ENCODE measurements around the gene CCN2. TPM values are rescaled to one million over a fixed set of nuclear protein-coding genes. Genes with fewer than 3 reads are reported as not detected.

The CCN2 gene
- total and polyA plus RNA-seq, 2 of the 8 experiments (the other 6 are each of a cell fraction or from before 2014, with no cell fraction given) = 25.0 to 107 TPM

- no peak for DNase-seq (ENCODE audit: low read depth in 1 of 2, low spot score in 2 of 2)
- FAIRE-seq = no peak
- WGBS, 2 experiments (ENCODE audit: extremely low coverage in 1 of 2, insufficient coverage in 1 of 2, insufficient read length in 1 of 2, insufficient replicate concordance in 2 of 2, low coverage in 1 of 2, low lambda C conversion rate in 2 of 2, missing lambda C conversion rate in 1 of 2) = 82% methylated on average over 8 of the region's 8 CpGs; no CpG with 5 or more reads in 1 of the 2 experiments
- TF ChIP-seq KDM4A (IDR thresholded peaks at IDR 0.05; ENCODE audit: low read depth, low read length, severe bottlenecking) (no peak), EP300 (IDR thresholded peaks at IDR 0.05; ENCODE audit: borderline replicate concordance in 1 of 2, low read depth in 2 of 2, low read length in 2 of 2) (no peak), FOSL1 (IDR thresholded peaks at IDR 0.05; ENCODE audit: insufficient read depth, low read depth, low read length) (no peak), BACH1 (IDR thresholded peaks at IDR 0.05; ENCODE audit: low read length) (no peak), NANOG (IDR thresholded peaks at IDR 0.05; ENCODE audit: insufficient read depth, low read depth, low read length, poor library complexity, severe bottlenecking) (no peak)
Observed at GRCh38 chr6:131980791-131981623, 29.8 kb upstream of the CCN2 start.

More at GRCh38 chr6:131980791-131981623, 29.8 kb upstream of the CCN2 start:
- no peak overlapping the region for H3K4me3 ChIP-seq (ENCODE audit: extremely low read depth in 1 of 4, insufficient read depth in 2 of 4, low read depth in 3 of 4, low read length in 4 of 4)
- no peak overlapping the region for H4K91ac ChIP-seq (replicated peaks; ENCODE audit: insufficient read length, low read length)
- no peaks in the 10 kb centered on the region for H3K4me1 ChIP-seq (replicated peaks in 1 of 4; ENCODE audit: control insufficient read depth in 3 of 4, insufficient read depth in 4 of 4, low read length in 3 of 4)
- H3K36me3 ChIP-seq (ENCODE audit: control insufficient read depth in 2 of 4, insufficient read depth in 4 of 4, low read length in 3 of 4) = no peaks in the 10 kb centered on the region
- no peaks in the 10 kb centered on the region for H3K23me2 ChIP-seq (ENCODE audit: low read depth, low read length)
- H3K18ac ChIP-seq (ENCODE audit: extremely low read depth, low read length) = no peak overlapping the region
- ChIA-PET CTCF (ENCODE audit: partially characterized antibody) (no interaction called here), POLR2A (ENCODE audit: partially characterized antibody) (interaction anchor here (0.9 to 1.2 kb wide), 3 partner anchors 15 to 30 kb away, joined by 3 to 5 read pairs (median 3); partner anchors contain the start of gene CCN2)
- H3K27ac ChIP-seq (ENCODE audit: low read depth, low read length) = no peak overlapping the region
- no peak overlapping the region for H2BK5ac ChIP-seq (ENCODE audit: low read depth, low read length)
- no peak overlapping the region for H4K5ac ChIP-seq (ENCODE audit: insufficient read length, low read depth, low read length)
- no peak overlapping the region for H3K4me2 ChIP-seq (ENCODE audit: insufficient read depth in 1 of 2, low read depth in 2 of 2, low read length in 2 of 2)
- no peak overlapping the region for H2AK5ac ChIP-seq (ENCODE audit: low read depth, low read length)
- no peak overlapping the region for H2AFZ ChIP-seq (ENCODE audit: low read length)
- H2BK15ac ChIP-seq (ENCODE audit: low read length) = no peak overlapping the region
- H3K79me2 ChIP-seq (ENCODE audit: control insufficient read depth in 1 of 2, insufficient read depth in 2 of 2, low read length in 2 of 2) = no peaks in the 10 kb centered on the region
- H2BK120ac ChIP-seq (replicated peaks; ENCODE audit: low read depth, low read length) = no peak overlapping the region
- no peak overlapping the region for H3K9ac ChIP-seq (replicated peaks in 1 of 4; ENCODE audit: extremely low read depth in 1 of 4, low read depth in 3 of 4, low read length in 3 of 4)
- H2BK12ac ChIP-seq (ENCODE audit: low read depth, low read length) = no peak overlapping the region
- no peak overlapping the region for H3K56ac ChIP-seq (replicated peaks; ENCODE audit: insufficient read length, low read depth, low read length)
- H2BK20ac ChIP-seq (ENCODE audit: low read length) = no peak overlapping the region
- H4K8ac ChIP-seq (ENCODE audit: extremely low read depth, insufficient read depth, low read length) = no peak overlapping the region
- H3K27me3 ChIP-seq (replicated peaks in 1 of 4; ENCODE audit: control insufficient read depth in 3 of 4, extremely low read depth in 1 of 4, insufficient read depth in 3 of 4, low read length in 3 of 4) = no peaks in the 10 kb centered on the region
- H3K14ac ChIP-seq (ENCODE audit: insufficient read length) = no peak overlapping the region
- H4K20me1 ChIP-seq (replicated peaks in 1 of 2; ENCODE audit: control insufficient read depth in 1 of 2, insufficient read depth in 2 of 2, low read length in 2 of 2) = peaks cover 0 to 2% of the 10 kb centered on the region in 2 experiments
- no peaks in the 10 kb centered on the region for H3K79me1 ChIP-seq (ENCODE audit: low read depth, low read length)
- no peak overlapping the region for H3K4ac ChIP-seq (replicated peaks; ENCODE audit: insufficient read length, low read depth, low read length)
- H3K9me3 ChIP-seq (ENCODE audit: insufficient read depth in 2 of 2, low read depth in 1 of 2, low read length in 1 of 2) = no peaks in the 10 kb centered on the region
- no peak overlapping the region for H3K23ac ChIP-seq (ENCODE audit: insufficient read length)
